Activated CD8-positive, alpha-beta memory T cell treated with anti-CD3 and anti-CD28 coated beads for 1 hour (primary cell): ENCODE measurements around the gene STXBP3.

Experiments
- DNase-seq, 2 donors: peaks; one replicate each; pipeline ENCODE4 v3.0.0-alpha.2; 2020; ENCODE audit warnings: low read depth in 1 of 2; ENCODE audit errors: extremely low read depth in 1 of 2

Gene STXBP3

DNA sequence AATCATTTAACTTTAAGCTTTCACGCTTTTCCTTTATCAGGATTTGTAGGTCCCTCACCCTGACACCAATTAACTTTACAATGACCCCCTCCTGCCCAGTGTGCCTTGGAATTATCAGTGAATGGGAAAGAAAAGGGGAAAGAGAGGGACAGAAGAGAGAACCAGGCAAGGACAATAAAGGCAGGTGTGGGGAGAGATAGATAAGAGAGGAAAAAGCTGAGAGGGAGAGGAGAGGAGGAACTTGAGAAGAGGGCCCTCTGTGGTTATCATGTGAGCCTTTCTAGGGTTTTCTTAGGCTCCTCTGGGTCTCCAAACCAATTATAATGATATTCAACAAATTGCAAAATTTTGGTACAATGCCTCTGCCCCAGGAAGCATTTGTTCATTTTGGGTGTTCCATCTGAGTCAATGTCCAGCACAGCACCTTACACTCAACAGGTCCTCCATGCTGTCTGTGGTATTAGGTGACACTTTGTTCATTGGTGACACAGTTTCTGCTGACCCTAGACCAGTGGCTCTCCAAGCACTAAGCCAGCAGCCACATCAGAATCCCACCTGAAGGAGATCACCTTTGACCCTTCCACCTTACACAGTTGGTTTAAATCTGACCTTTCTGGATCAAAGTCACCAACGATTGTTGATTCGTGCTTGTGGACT lies 96.2 kb downstream of the STXBP3 start:
- no peak for DNase-seq

DNA sequence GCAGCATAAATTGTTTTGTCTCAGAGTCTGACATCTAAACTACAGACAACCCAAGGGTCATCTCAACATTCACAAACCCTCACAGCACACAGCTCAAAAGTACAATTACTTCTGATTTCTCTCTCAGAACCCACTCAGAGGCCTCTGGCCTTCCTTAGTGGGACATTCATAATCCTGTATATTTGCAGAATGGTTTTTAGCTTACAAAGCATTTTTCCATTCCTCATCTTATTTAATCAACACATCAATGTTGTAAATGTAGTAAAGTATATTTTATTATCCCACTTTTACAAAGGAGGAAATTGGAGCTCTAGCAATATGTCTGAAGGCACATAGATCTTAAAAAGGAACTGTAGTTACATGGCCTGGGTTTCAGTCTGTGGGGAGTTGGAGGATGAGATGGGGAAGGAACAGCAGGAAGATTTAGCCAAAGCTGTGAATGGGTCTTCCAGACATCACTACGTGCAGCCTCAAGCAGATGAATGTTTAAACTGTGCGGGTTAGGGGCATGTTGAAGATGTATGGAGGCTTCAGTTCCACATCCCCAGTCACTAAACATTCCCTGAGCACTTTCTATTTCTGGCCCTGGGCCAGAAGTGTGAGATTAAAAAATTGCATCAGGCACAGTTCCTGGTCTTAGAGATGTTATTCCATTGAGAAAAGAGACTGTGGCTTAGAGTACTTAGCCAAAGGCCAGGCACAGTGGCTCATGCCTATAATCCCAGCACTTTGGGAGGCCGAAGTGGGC lies 97.1 kb downstream of the STXBP3 start:
- DNase-seq = no peak

DNA sequence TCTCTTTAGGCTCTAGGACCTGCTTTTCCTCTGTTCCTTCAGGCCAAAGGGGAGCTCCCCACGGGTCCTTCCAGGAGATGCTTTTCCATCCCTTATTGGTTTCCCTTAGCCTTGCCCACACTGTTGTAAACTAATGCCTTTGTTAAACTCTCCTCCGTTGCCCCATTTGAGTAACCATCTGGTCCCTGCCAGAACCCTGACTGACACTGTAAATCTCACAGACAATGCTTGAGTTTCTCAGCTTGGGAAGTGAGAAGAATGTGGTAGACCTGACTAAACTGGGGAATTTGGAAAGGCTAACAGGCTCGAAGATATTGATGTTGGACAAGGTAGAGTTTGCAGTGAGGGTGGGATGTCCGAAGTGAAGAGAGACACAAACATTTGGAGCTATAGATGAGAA lies 99.0 kb downstream of the STXBP3 start:
- no peak for DNase-seq

DNA sequence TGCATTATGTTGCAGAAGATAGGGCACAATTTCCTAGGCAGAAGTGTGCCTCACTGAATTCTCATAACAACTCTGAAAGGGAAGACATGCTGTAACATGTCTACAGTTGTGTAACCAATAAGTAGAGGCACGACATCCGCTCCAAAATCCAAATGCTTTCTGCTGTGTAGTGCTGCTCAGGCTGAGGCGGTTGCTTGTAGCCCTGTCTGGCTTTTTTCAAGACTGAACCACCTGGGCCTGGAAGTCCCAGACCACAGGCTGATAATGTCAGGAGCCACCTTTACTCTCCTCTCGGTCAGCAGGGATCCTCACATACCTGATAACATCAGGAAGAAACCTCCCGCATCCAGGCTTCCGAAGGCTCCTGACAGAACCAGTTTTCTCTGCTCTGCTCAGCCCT lies 99.5 kb downstream of the STXBP3 start:
- DNase-seq = no peak

GRCh38 chr1:108847494-108847893 lies 101.0 kb downstream of the STXBP3 start:
- DNase-seq = no peak

DNA sequence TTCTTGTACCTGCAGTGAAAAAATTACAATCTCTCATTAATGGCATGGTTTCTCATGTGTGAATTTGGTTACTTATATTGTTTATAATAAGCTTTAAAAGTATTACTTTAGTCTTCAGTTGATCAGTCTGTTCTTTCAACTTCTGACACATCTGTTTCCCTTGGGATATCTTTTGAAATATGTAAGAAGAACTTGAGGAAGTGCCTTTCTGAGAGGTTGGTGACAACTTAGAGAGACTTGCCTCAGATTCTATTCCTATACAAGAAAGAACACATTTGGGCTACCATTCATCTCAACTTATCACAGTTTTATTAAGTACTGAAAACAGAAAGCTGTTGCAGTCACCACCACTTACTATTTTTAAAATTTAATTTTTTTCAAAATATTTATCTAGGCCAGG lies 102.3 kb downstream of the STXBP3 start:
- no peak for DNase-seq

- DNase-seq = no peak
Observed at GRCh38 chr1:108850929-108851328, 104.5 kb downstream of the STXBP3 start.

DNA sequence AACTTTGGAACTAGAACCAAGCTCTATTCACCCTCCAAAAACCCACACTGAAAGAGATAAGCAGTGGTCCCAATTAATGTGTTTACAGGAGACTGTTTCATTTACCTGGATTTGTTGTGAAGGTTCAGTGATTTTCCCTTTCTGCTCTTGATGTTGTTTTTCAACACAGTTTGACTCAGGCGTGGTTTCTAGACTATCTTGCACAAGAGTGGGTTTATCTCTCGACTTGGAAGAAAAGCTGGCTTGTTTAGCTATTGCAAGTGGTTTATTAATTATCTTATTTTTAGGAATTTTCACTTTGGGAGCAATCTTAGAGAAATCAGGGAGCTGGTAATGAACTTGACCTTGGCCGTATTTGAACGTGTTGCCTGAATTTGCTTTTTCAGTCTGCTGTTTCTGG lies 105.1 kb downstream of the STXBP3 start:
- DNase-seq = no peak

GRCh38 chr1:108852221-108852975 lies 105.9 kb downstream of the STXBP3 start:
- no peak for DNase-seq

DNA sequence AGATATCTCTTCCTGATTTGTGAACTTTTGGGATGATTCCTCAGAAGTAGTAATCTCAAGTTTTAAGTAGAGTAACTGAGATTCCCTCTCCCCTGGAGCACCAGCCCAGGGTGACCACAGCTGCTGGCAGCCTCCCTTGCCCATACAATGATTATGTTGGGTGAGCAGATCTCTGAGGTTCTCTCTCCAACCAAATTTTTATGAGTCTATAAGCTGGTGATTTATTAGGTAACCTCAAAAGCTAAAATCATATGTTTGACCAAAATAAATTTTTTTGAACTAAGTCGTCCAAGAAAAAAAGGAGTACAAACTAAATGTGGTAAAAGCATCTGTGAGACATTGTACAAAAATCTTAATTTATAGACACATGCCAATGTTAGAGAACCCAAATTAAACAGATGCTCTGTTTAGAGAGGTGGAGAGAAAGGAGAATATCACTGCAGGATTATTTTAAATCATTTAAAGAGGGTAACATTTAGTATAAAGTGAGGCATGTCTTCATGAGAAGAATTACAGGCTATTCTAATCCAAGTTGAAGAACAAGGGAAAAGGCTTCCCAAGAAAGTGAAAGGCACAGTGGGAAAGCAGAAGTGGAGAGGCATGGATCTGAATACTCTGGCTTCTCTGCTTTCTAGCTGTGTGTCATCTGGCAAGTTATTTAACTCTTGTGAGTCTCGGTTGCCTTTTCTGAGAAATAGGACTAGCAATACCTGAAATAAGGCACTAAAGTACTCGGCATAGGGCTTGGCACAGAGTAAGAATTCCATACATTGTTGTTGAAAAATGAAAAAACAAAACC lies 107.9 kb downstream of the STXBP3 start:
- DNase-seq = no peak

DNA sequence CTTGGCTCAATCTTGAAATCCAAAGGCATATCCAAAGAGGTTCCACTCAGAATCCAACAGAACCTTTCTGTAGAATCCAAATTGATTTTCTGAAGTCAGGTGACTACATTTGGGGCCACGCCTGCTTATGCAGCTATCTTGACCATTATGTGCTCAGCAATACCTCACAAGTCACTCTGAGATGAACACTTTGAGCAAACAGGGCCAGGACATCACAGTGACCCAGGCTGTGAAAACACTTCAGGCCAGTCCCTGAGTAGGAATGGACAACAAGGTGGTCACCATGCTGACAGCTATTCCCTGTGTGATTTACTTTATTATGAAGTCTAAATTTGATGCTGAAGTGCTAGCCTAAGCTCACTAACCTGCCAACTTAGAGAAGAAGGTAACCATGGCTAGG lies 110.5 kb downstream of the STXBP3 start, which contains the start of gene AKNAD1:
Gene AKNAD1, minus strand, starts transcription at position 101 of the 400 bp plus-strand sequence. CDS start 4,430 bp downstream, outside the sequence.
- DNase-seq = no peak

- DNase-seq = no peak
Observed at GRCh38 chr1:108858230-108858950, 111.9 kb downstream of the STXBP3 start.
